H1 (cell line): Measurements from ENCODE around the gene UNC13C. TPM values are rescaled to one million over a fixed set of nuclear protein-coding genes. Genes with fewer than 3 reads are reported as not detected.

ENCODE experiments used
- CTCF ChIA-PET: fragments of 300-600 bp; sonication (Branson Sonifier 250); formaldehyde crosslinking; loops from one replicate; lab custom pipeline; 2021; ENCODE audit not compliant: partially characterized antibody; lab: Charles Lee
- POLR2A ChIA-PET: fragments of 300-600 bp; sonication (Branson Sonifier 250); formaldehyde crosslinking; loops from one replicate; lab custom pipeline; 2021; ENCODE audit warnings: inconsistent platforms; ENCODE audit not compliant: partially characterized antibody; lab: Charles Lee
- DNase-seq, 2 experiments: peaks; one replicate each; pipeline versions ENCODE4 v3.0.0 to v3.0.0-alpha.2; 2010 to 2022; ENCODE audit warnings: low spot score in 2 of 2, low read depth in 1 of 2, mixed read lengths in 1 of 2
- FAIRE-seq: peaks from 2 replicates; lab custom pipeline; 2011; peaks lifted over from hg19 to GRCh38; lab: Jason Lieb, UNC
- H2AFZ ChIP-seq: 2 replicates; pipeline ENCODE4 v1.8.1; 2012; ENCODE audit warnings: low read length, inconsistent platforms
- H2AK5ac ChIP-seq: 2 replicates; pipeline ENCODE4 v1.6.1; 2013; ENCODE audit warnings: low read depth, low read length
- H2BK120ac ChIP-seq: replicated peaks from 2 replicates; pipeline ENCODE3; 2013; ENCODE audit warnings: low read depth, low read length, inconsistent platforms
- H2BK12ac ChIP-seq: 2 replicates; pipeline ENCODE4 v1.6.1; 2013; ENCODE audit warnings: low read depth, low read length
- H2BK15ac ChIP-seq: 2 replicates; pipeline ENCODE4 v1.6.1; 2013; ENCODE audit warnings: low read length
- H2BK20ac ChIP-seq: 2 replicates; pipeline ENCODE4 v1.6.1; 2013; ENCODE audit warnings: low read length
- H2BK5ac ChIP-seq: 2 replicates; pipeline ENCODE4 v1.6.1; 2013; ENCODE audit warnings: low read depth, low read length
- H3K14ac ChIP-seq: 2 replicates; pipeline ENCODE4 v1.6.1; 2013; ENCODE audit warnings: inconsistent platforms; ENCODE audit not compliant: insufficient read length
- H3K18ac ChIP-seq: 2 replicates; pipeline ENCODE4 v1.6.1; 2013; ENCODE audit warnings: low read length; ENCODE audit errors: extremely low read depth
- H3K23ac ChIP-seq: 2 replicates; pipeline ENCODE4 v1.6.1; 2013; ENCODE audit warnings: inconsistent platforms; ENCODE audit not compliant: insufficient read length
- H3K23me2 ChIP-seq: 2 replicates; pipeline ENCODE4 v1.6.1; 2013; ENCODE audit warnings: low read depth, low read length
- H3K27ac ChIP-seq: 2 replicates; pipeline ENCODE4 v1.6.1; 2011; ENCODE audit warnings: low read depth, low read length, inconsistent platforms
- H3K27me3 ChIP-seq, 4 experiments: replicated peaks in 1 of 4; 1 replicate in 1 of 4; 2 replicates in 3 of 4; pipeline versions ENCODE4 v1.6.1 to v1.8.1; 2011 to 2013; ENCODE audit warnings: low read length in 3 of 4, mild to moderate bottlenecking in 3 of 4, inconsistent platforms in 2 of 4, mixed read lengths in 2 of 4, moderate library complexity in 1 of 4; ENCODE audit not compliant: control insufficient read depth in 3 of 4, insufficient read depth in 3 of 4; ENCODE audit errors: extremely low read depth in 1 of 4
- H3K36me3 ChIP-seq, 4 experiments: 2 replicates each; pipeline versions ENCODE4 v1.6.1 to v1.8.1; 2011 to 2013; ENCODE audit warnings: mild to moderate bottlenecking in 4 of 4, low read length in 3 of 4, moderate library complexity in 2 of 4, control low read depth in 1 of 4, inconsistent platforms in 1 of 4; ENCODE audit not compliant: insufficient read depth in 4 of 4, control insufficient read depth in 2 of 4
- H3K4ac ChIP-seq: replicated peaks from 2 replicates; pipeline ENCODE3; 2013; ENCODE audit warnings: low read length, low read depth, mixed read lengths, inconsistent platforms; ENCODE audit not compliant: insufficient read length
- H3K4me1 ChIP-seq, 4 experiments: replicated peaks in 1 of 4; 1 replicate in 1 of 4; 2 replicates in 3 of 4; pipeline versions ENCODE4 v1.6.1 to v1.8.1; 2011 to 2013; ENCODE audit warnings: low read length in 3 of 4, inconsistent platforms in 2 of 4, mixed read lengths in 1 of 4; ENCODE audit not compliant: insufficient read depth in 4 of 4, control insufficient read depth in 3 of 4
- H3K4me2 ChIP-seq, 2 experiments: 2 replicates each; pipeline versions ENCODE4 v1.6.1 to v1.8.1; 2011 to 2013; ENCODE audit warnings: low read depth in 2 of 2, low read length in 2 of 2, control low read depth in 1 of 2, inconsistent platforms in 1 of 2, mild to moderate bottlenecking in 1 of 2; ENCODE audit not compliant: insufficient read depth in 1 of 2
- H3K4me3 ChIP-seq, 4 experiments: fragments of 200-600, 300-600 bp in 1 of 4; sonication (generic), shearing (Covaris generic), sonication (Bioruptor Twin) in 1 of 4; 2 replicates each; pipeline versions ENCODE4 v1.5.1 to v1.8.1; 2011 to 2016; ENCODE audit warnings: low read length in 4 of 4, low read depth in 3 of 4, control low read depth in 2 of 4, inconsistent platforms in 2 of 4, mild to moderate bottlenecking in 2 of 4, mixed read lengths in 1 of 4, moderate library complexity in 1 of 4; ENCODE audit not compliant: insufficient read depth in 2 of 4; ENCODE audit errors: extremely low read depth in 1 of 4
- H3K56ac ChIP-seq: replicated peaks from 2 replicates; pipeline ENCODE3; 2013; ENCODE audit warnings: low read depth, mild to moderate bottlenecking, mixed read lengths, low read length, inconsistent platforms; ENCODE audit not compliant: insufficient read length
- H3K79me1 ChIP-seq: 2 replicates; pipeline ENCODE4 v1.6.1; 2013; ENCODE audit warnings: low read depth, low read length, control low read depth
- H3K79me2 ChIP-seq, 2 experiments: 2 replicates each; pipeline versions ENCODE4 v1.6.1 to v1.8.1; 2012 to 2013; ENCODE audit warnings: low read length in 2 of 2, mild to moderate bottlenecking in 2 of 2, inconsistent platforms in 1 of 2; ENCODE audit not compliant: insufficient read depth in 2 of 2, control insufficient read depth in 1 of 2
- H3K9ac ChIP-seq, 4 experiments: replicated peaks in 1 of 4; 1 replicate in 1 of 4; 2 replicates in 3 of 4; pipeline versions ENCODE4 v1.6.1 to v1.8.1; 2011 to 2013; ENCODE audit warnings: low read depth in 3 of 4, low read length in 3 of 4, control low read depth in 2 of 4, mild to moderate bottlenecking in 2 of 4, moderate library complexity in 2 of 4, inconsistent platforms in 1 of 4; ENCODE audit errors: extremely low read depth in 1 of 4
- H3K9me3 ChIP-seq, 2 experiments: 2 replicates each; pipeline versions ENCODE4 v1.6.1 to v1.8.1; 2012 to 2013; ENCODE audit warnings: mild to moderate bottlenecking in 2 of 2, moderate library complexity in 2 of 2, control low read depth in 1 of 2, inconsistent platforms in 1 of 2, low read depth in 1 of 2, low read length in 1 of 2, mixed read lengths in 1 of 2; ENCODE audit not compliant: insufficient read depth in 2 of 2
- H4K20me1 ChIP-seq, 2 experiments: replicated peaks in 1 of 2; 2 replicates each; pipeline versions ENCODE3 to v1.8.1; 2011 to 2013; ENCODE audit warnings: inconsistent platforms in 2 of 2, low read length in 2 of 2, mild to moderate bottlenecking in 1 of 2; ENCODE audit not compliant: insufficient read depth in 2 of 2, control insufficient read depth in 1 of 2
- H4K5ac ChIP-seq: 2 replicates; pipeline ENCODE4 v1.6.1; 2013; ENCODE audit warnings: low read length, low read depth, mixed read lengths, inconsistent platforms; ENCODE audit not compliant: insufficient read length
- H4K8ac ChIP-seq: 2 replicates; pipeline ENCODE4 v1.8.0; 2013; ENCODE audit warnings: mild to moderate bottlenecking, moderate library complexity, low read length, inconsistent platforms; ENCODE audit not compliant: insufficient read depth; ENCODE audit errors: extremely low read depth
- H4K91ac ChIP-seq: replicated peaks from 2 replicates; pipeline ENCODE3; 2013; ENCODE audit warnings: low read length, mixed read lengths, inconsistent platforms; ENCODE audit not compliant: insufficient read length
- ATF3 ChIP-seq: IDR thresholded peaks from 2 replicates; pipeline ENCODE4 v1.6.1; 2011; ENCODE audit warnings: low read depth, mild to moderate bottlenecking, low read length; ENCODE audit not compliant: insufficient read depth
- CTBP2 ChIP-seq: IDR thresholded peaks from 2 replicates; pipeline ENCODE4 v1.7.0; 2011; ENCODE audit warnings: borderline replicate concordance, mild to moderate bottlenecking, moderate library complexity, mixed read lengths, low read length; ENCODE audit not compliant: insufficient read depth, insufficient read length
- EGR1 ChIP-seq: IDR thresholded peaks from 2 replicates; pipeline ENCODE4 v1.6.1; 2011; ENCODE audit warnings: low read depth, low read length, borderline replicate concordance
- POLR2A ChIP-seq, 2 experiments: IDR thresholded peaks; 1 replicate in 1 of 2; 2 replicates in 1 of 2; pipeline ENCODE4 v1.6.1; 2011; ENCODE audit warnings: low read depth in 2 of 2, low read length in 2 of 2, mild to moderate bottlenecking in 2 of 2; ENCODE audit errors: control extremely low read depth in 1 of 2
- POLR2AphosphoS5 ChIP-seq: IDR thresholded peaks from 2 replicates; pipeline ENCODE4 v1.6.1; 2011; ENCODE audit warnings: low read depth, low read length
- RFX5 ChIP-seq: IDR thresholded peaks from 2 replicates; pipeline ENCODE4 v1.6.1; 2011; ENCODE audit warnings: low read depth, low read length, improper control_type of control experiment, borderline replicate concordance
- RNF2 ChIP-seq: fragments of 200-900, 300-1000 bp; sonication (generic); IDR thresholded peaks from 2 replicates; pipeline ENCODE4 v1.7.1; 2016; ENCODE audit warnings: borderline replicate concordance, low read depth, mild to moderate bottlenecking, antibody characterized with exemption, low read length; ENCODE audit not compliant: poor library complexity, severe bottlenecking; ENCODE audit errors: missing control alignments
- SIX5 ChIP-seq: IDR thresholded peaks from 2 replicates; pipeline ENCODE4 v1.6.1; 2011; ENCODE audit warnings: mild to moderate bottlenecking, low read depth, low read length
- SP1 ChIP-seq: IDR thresholded peaks from 2 replicates; pipeline ENCODE4 v1.6.1; 2011; ENCODE audit warnings: low read depth, low read length
- SP2 ChIP-seq: IDR thresholded peaks from 2 replicates; pipeline ENCODE4 v1.6.1; 2012; ENCODE audit warnings: mild to moderate bottlenecking, low read length, inconsistent platforms
- TAF1 ChIP-seq: IDR thresholded peaks from 2 replicates; pipeline ENCODE4 v1.6.1; 2011; ENCODE audit warnings: mild to moderate bottlenecking, low read depth, low read length
- USF2 ChIP-seq: IDR thresholded peaks from 2 replicates; pipeline ENCODE4 v1.6.1; 2011; ENCODE audit warnings: low read length, improper control_type of control experiment
- WGBS, 2 experiments: shearing (Covaris generic) in 1 of 2; methylation state at CpG; one replicate each; pipeline versions ENCODE4 v1.1.6 to v1.1.7; 2013 to 2015; ENCODE audit warnings: low lambda C conversion rate in 2 of 2, mixed read lengths in 2 of 2, inconsistent platforms in 1 of 2, low coverage in 1 of 2, missing lambda C conversion rate in 1 of 2; ENCODE audit not compliant: insufficient replicate concordance in 2 of 2, insufficient coverage in 1 of 2, insufficient read length in 1 of 2; ENCODE audit errors: extremely low coverage in 1 of 2, missing lambda C conversion rate in 1 of 2; 5-methylcytosine and 5-hydroxymethylcytosine counted together
- polyA plus RNA-seq, 7 experiments: library from polyadenylated mRNA; depleted of rRNA in 3 of 7; stranded (reverse) in 5 of 7; unstranded in 2 of 7; fragments of >200 nt in 5 of 7; fragments of 200-250 nt in 2 of 7; gene quantifications; 1 replicate in 5 of 7; 2 replicates in 1 of 7; 4 replicates in 1 of 7; pipeline versions ENCODE4 v1.2.1 to v1.2.3, GENCODE V29; 2011 to 2013; ENCODE audit warnings: missing spikeins in 2 of 7, mixed read lengths in 2 of 7
- total RNA-seq: library from RNA; stranded (reverse); fragmentation: NEBNext Ultra II Directional; extraction: Animal tissue kit (Norgen Biotek cat#: 25700); gene quantifications from 2 replicates; pipeline ENCODE4 v1.2.1, GENCODE V29; 2021
- TF ChIP-seq, protein P1 (sequence below): IDR thresholded peaks from 2 replicates; pipeline ENCODE4 v1.6.1; 2012; ENCODE audit warnings: inconsistent platforms

The UNC13C gene
- total and polyA plus RNA-seq, 2 of the 8 experiments (the other 6 are each of a cell fraction or from before 2014, with no cell fraction given): 0.02 to 0.13 TPM

DNA sequence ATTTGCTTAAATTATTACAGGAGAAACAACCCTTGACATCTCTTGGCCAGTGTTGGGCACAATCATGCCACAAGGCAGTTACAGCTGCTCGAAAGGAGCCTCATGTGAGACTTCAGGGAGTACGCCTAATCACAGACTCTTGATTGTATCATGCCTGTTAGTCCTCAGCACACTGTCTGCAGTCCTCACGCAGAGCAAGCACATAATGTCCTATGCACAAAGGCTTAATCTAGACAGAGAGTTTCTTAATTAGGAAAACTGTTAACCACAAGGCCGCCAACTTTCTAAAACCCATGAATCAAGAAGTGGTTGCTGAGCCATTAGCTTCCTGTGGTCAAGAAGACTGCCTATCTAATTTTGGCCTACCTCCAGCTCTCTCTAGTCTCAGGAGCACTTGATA is 172.0 kb downstream of the UNC13C start:
- Histone ChIP-seq H4K20me1 (no peaks in the 10 kb centered on the region), H3K79me2 (no peaks in the 10 kb centered on the region), H3K18ac (no peak overlapping the region), H3K4me1 (no peaks in the 10 kb centered on the region), H3K23me2 (no peaks in the 10 kb centered on the region; the same call in 1 of the 2 replicates), H3K36me3 (no peaks in the 10 kb centered on the region), H2AFZ (no peak overlapping the region), H3K4me3 (no peak overlapping the region), H2BK15ac (no peak overlapping the region), H3K9me3 (peaks cover 6 to 36% of the 10 kb centered on the region in 2 experiments; a peak in 3 of 4 replicates), H3K4ac (no peak overlapping the region), H4K5ac (no peak overlapping the region), H3K27me3 (no peaks in the 10 kb centered on the region), H2AK5ac (no peak overlapping the region), H4K8ac (no peak overlapping the region), H2BK20ac (no peak overlapping the region), H2BK120ac (no peak overlapping the region), H3K23ac (no peak overlapping the region), H3K79me1 (no peaks in the 10 kb centered on the region), H3K4me2 (no peak overlapping the region), H2BK5ac (no peak overlapping the region), H2BK12ac (no peak overlapping the region), H4K91ac (no peak overlapping the region), H3K27ac (no peak overlapping the region), H3K14ac (peak overlapping the region; percentile 77), H3K56ac (no peak overlapping the region), H3K9ac (no peak overlapping the region)
- ChIA-PET POLR2A (no interaction called here), CTCF (interaction anchor here (1.3 kb wide), 1 partner anchor 67 kb away, joined by 4 read pairs; no protein-coding TSS in a partner anchor)
- FAIRE-seq: no peak
- 93% methylated on average over 4 of the region's 4 CpGs; no CpG with 5 or more reads in 1 of the 2 experiments for WGBS, 2 experiments
- DNase-seq: no peak
- TF ChIP-seq USF2: no peak
- TF ChIP-seq, protein P1, sequence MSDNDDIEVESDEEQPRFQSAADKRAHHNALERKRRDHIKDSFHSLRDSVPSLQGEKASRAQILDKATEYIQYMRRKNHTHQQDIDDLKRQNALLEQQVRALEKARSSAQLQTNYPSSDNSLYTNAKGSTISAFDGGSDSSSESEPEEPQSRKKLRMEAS: no peak
- no peak for TF ChIP-seq CTBP2
- TF ChIP-seq EGR1: no peak
- TF ChIP-seq POLR2A (IDR thresholded peaks at IDR 0.05; ENCODE audit: control extremely low read depth in 1 of 2, low read depth in 2 of 2, low read length in 2 of 2): no peak
- no peak for TF ChIP-seq SP1
- no peak for TF ChIP-seq RFX5
- no peak for TF ChIP-seq SP2
- no peak for TF ChIP-seq POLR2AphosphoS5
- no peak for TF ChIP-seq SIX5
- no peak for TF ChIP-seq ATF3
- TF ChIP-seq TAF1: no peak
- TF ChIP-seq RNF2: no peak
